HEK293T (cell line): ENCODE measurements around the gene GRIN2A.

Experiments used
- ARNT ChIP-seq: fragments of 450-650 bp; IDR thresholded peaks from 2 replicates; pipeline ENCODE4 v1.6.1; 2017; ENCODE audit warnings: mild to moderate bottlenecking
- BHLHE40 ChIP-seq: fragments of 450-650 bp; IDR thresholded peaks from 2 replicates; pipeline ENCODE4 v1.6.1; 2016; ENCODE audit warnings: mild to moderate bottlenecking, moderate library complexity, borderline replicate concordance
- CTBP1 ChIP-seq: fragments of 450-650 bp; IDR thresholded peaks from 2 replicates; pipeline ENCODE4 v1.6.1; 2016; ENCODE audit warnings: borderline replicate concordance
- FOXK2 ChIP-seq: fragments of 450-650 bp; IDR thresholded peaks from 2 replicates; pipeline ENCODE4 v1.6.1; 2016; ENCODE audit warnings: mild to moderate bottlenecking
- HDGF ChIP-seq: fragments of 450-650 bp; IDR thresholded peaks from 2 replicates; pipeline ENCODE4 v1.6.1; 2017; ENCODE audit warnings: antibody characterized with exemption, borderline replicate concordance
- NFRKB ChIP-seq: fragments of 450-650 bp; IDR thresholded peaks from 2 replicates; pipeline ENCODE4 v1.6.1; 2016; ENCODE audit warnings: mild to moderate bottlenecking, moderate library complexity
- SUZ12 ChIP-seq: fragments of 450-650 bp; IDR thresholded peaks from 2 replicates; pipeline ENCODE4 v1.6.1; 2016; ENCODE audit warnings: mild to moderate bottlenecking
- ZNF384 ChIP-seq: fragments of 450-650 bp; IDR thresholded peaks from 2 replicates; pipeline ENCODE4 v1.6.1; 2016

- TF ChIP-seq BHLHE40 (no peak), SUZ12 (no peak), HDGF (no peak), NFRKB (no peak), FOXK2 (no peak), ARNT (no peak), CTBP1 (no peak), ZNF384 (no peak)
These were observed 420.4 kb downstream of the GRIN2A start for GRCh38 chr16:9761870-9762269.
